ENCODE results near the gene EGFLAM. TPM values are rescaled to one million over a fixed set of nuclear protein-coding genes. Genes with fewer than 3 reads are reported as not detected.

The EGFLAM gene
- total and polyA plus RNA-seq, 10 of the 15 experiments (the other 5 are each of a cell fraction or from before 2014, with no cell fraction given) = 0.37 TPM; not detected in 9

GRCh38 chr5:38259809-38260160 lies 1.4 kb downstream of the EGFLAM start (continued):
- TF ChIP-seq PRDM15 (CRISPR knock-in tag; IDR thresholded peaks at IDR 0.05) (no peak), ZNF384 (IDR thresholded peaks at IDR 0.05; ENCODE audit: borderline replicate concordance, low read depth, low read length) (no peak), PBX3 (IDR thresholded peaks at IDR 0.05; ENCODE audit: insufficient replicate concordance, low read depth, low read length) (no peak)

GRCh38 chr5:38263983-38264382 lies 5.6 kb downstream of the EGFLAM start:
- DNase-seq (ENCODE audit: low read depth, low spot score) (no peak), ATAC-seq (no peak), FAIRE-seq (no peak)
- H3K27ac ChIP-seq (ENCODE audit: control insufficient read depth, insufficient read depth) = no peak overlapping the region
- H3K36me3 ChIP-seq (ENCODE audit: control insufficient read depth in 2 of 2, insufficient read depth in 2 of 2, low read length in 1 of 2) = no peaks in the 10 kb centered on the region
- H3K27me3 ChIP-seq (replicated peaks in 1 of 2; ENCODE audit: control insufficient read depth in 2 of 2, insufficient read depth in 2 of 2, low read length in 1 of 2) = no peaks in the 10 kb centered on the region; a peak in 1 of 4 replicates
- no peaks in the 10 kb centered on the region for H3K4me1 ChIP-seq (ENCODE audit: control insufficient read depth, insufficient read depth, low read length)
- no peak overlapping the region for H2AFZ ChIP-seq (ENCODE audit: control insufficient read depth, low read depth, low read length)
- H3K79me2 ChIP-seq (ENCODE audit: control insufficient read depth, insufficient read depth, low read length) = no peaks in the 10 kb centered on the region
- 24% methylated on average over 6 of the region's 6 CpGs for WGBS (ENCODE audit: insufficient coverage, insufficient replicate concordance, low lambda C conversion rate, missing lambda C conversion rate)
- SMC1A ChIA-PET (ENCODE audit: uncharacterized antibody, unreplicated experiment) = interaction anchor here (0.5 to 1.1 kb wide), 2 partner anchors 17 to 1191 kb away, joined by 3 to 4 read pairs; no protein-coding TSS in a partner anchor
- BruUV-seq (replicated peaks) = no TSS peak
- H3K4me3 ChIP-seq = no peak overlapping the region
- H3K9ac ChIP-seq (ENCODE audit: control insufficient read depth, insufficient read depth, low read length) = no peak overlapping the region
- CTCF ChIA-PET = interaction anchor here (1.9 to 2.8 kb wide), 4 partner anchors 10 to 545 kb away, joined by 5 to 19 read pairs (median 8); no protein-coding TSS in a partner anchor
- POLR2A ChIA-PET = no interaction called here
- intact Hi-C loops (cut with micrococcal nuclease; ENCODE audit: unreplicated experiment) (loop anchor here (10.0 kb wide), 1 partner anchor 551 kb away; no protein-coding TSS in a partner anchor), in situ Hi-C loops (cut with MboI) (no loop called here)
- no peak overlapping the region for H3K4me2 ChIP-seq (ENCODE audit: control insufficient read depth, insufficient read depth)
- H4K20me1 ChIP-seq (ENCODE audit: control insufficient read depth, insufficient read depth) = no peaks in the 10 kb centered on the region
- RAD21 ChIA-PET (ENCODE audit: unreplicated experiment) = interaction anchor here (0.7 kb wide), 1 partner anchor 546 kb away, joined by 3 read pairs; no protein-coding TSS in a partner anchor
- H3K9me3 ChIP-seq (replicated peaks; ENCODE audit: control insufficient read depth, insufficient read depth, low read length) = no peaks in the 10 kb centered on the region
- TF ChIP-seq ETV6 (conservative IDR thresholded peaks at IDR 0.05 in 1 of 2, IDR thresholded peaks at IDR 0.05 in 1 of 2; ENCODE audit: borderline replicate concordance in 1 of 2, low read depth in 1 of 2) (no peak), JUNB (IDR thresholded peaks at IDR 0.05) (no peak), IRF3 (IDR thresholded peaks at IDR 0.05) (no peak), EZH2 (IDR thresholded peaks at IDR 0.05; ENCODE audit: borderline replicate concordance, control insufficient read depth, low read depth, low read length) (no peak), ZNF274 (IDR thresholded peaks at IDR 0.05; ENCODE audit: insufficient read depth, insufficient read length) (no peak), IRF4 (IDR thresholded peaks at IDR 0.05; ENCODE audit: low read depth, low read length) (no peak), YBX1 (IDR thresholded peaks at IDR 0.05) (no peak), IKZF1 (conservative IDR thresholded peaks at IDR 0.05) (no peak), MLLT1 (IDR thresholded peaks at IDR 0.05) (no peak), BACH1 (IDR thresholded peaks at IDR 0.05; ENCODE audit: borderline replicate concordance) (no peak), SUPT20H (IDR thresholded peaks at IDR 0.05; ENCODE audit: borderline replicate concordance, control insufficient read depth, low read depth, low read length) (no peak), CHD4 (IDR thresholded peaks at IDR 0.05) (no peak), ESRRA (IDR thresholded peaks at IDR 0.05; ENCODE audit: low read length) (no peak)

Data from GM12878 (cell line).